PC-9 (cell line): ENCODE results near the gene BAIAP2L2.

Experiments
- CTCF ChIP-seq: fragments of 200-600 bp; sonication (generic); conservative IDR thresholded peaks from 2 replicates; pipeline ENCODE4 v1.6.1; 2017; ENCODE audit warnings: mixed run types, antibody characterized with exemption, mild to moderate bottlenecking, moderate library complexity
- EZH2 ChIP-seq: fragments of 200-600 bp; sonication (generic); IDR thresholded peaks from 2 replicates; pipeline ENCODE4 v1.8.0; 2017; ENCODE audit warnings: antibody characterized with exemption, low read depth

GRCh38 chr22:38089474-38089851 lies 21.0 kb downstream of the BAIAP2L2 start:
- no peak for TF ChIP-seq CTCF
- no peak for TF ChIP-seq EZH2
